GM18517 (cell line): ENCODE results near the gene PEPD.

ENCODE experiments used
- ATAC-seq: cut with Tn5 transposase; IDR thresholded peaks from one replicate; pipeline ENCODE4 v1.9.1; 2021; ENCODE audit warnings: mild to moderate bottlenecking, moderate library complexity; ENCODE audit not compliant: unreplicated experiment

The PEPD gene

GRCh38 chr19:33461256-33462111, 60.1 kb downstream of the PEPD start:
- ATAC-seq: no peak

- ATAC-seq: no peak
Measured at GRCh38 chr19:33460221-33460908, 61.2 kb downstream of the PEPD start.

- no peak for ATAC-seq
Measured at GRCh38 chr19:33459222-33460090, 62.1 kb downstream of the PEPD start.

GRCh38 chr19:33458807-33459206, 62.8 kb downstream of the PEPD start:
- no peak for ATAC-seq

- no peak for ATAC-seq
Measured at GRCh38 chr19:33458171-33458633, 63.4 kb downstream of the PEPD start.

- no peak for ATAC-seq
Measured at GRCh38 chr19:33456845-33457220, 64.8 kb downstream of the PEPD start.

GRCh38 chr19:33456076-33456844, 65.3 kb downstream of the PEPD start:
- ATAC-seq: no peak

- ATAC-seq: no peak
Measured at GRCh38 chr19:33453265-33453664, 68.3 kb downstream of the PEPD start.

- no peak for ATAC-seq
Measured at GRCh38 chr19:33450689-33451088, 70.9 kb downstream of the PEPD start.

- ATAC-seq: no peak
Measured at GRCh38 chr19:33449799-33450198, 71.8 kb downstream of the PEPD start.

GRCh38 chr19:33448159-33448516, 73.5 kb downstream of the PEPD start:
- no peak for ATAC-seq

GRCh38 chr19:33447336-33448158, 74.0 kb downstream of the PEPD start:
- no peak for ATAC-seq

GRCh38 chr19:33446330-33447293, 75.0 kb downstream of the PEPD start:
- no peak for ATAC-seq

GRCh38 chr19:33445442-33446329, 75.9 kb downstream of the PEPD start:
- ATAC-seq: no peak

- no peak for ATAC-seq
Measured at GRCh38 chr19:33444562-33445441, 76.8 kb downstream of the PEPD start.
